GM10266 (cell line): ENCODE results near the gene CHRNG.

Experiments
- DNase-seq: peaks from one replicate; pipeline ENCODE4 v3.0.0; 2012; ENCODE audit errors: extremely low spot score
- CTCF ChIP-seq: IDR thresholded peaks from 2 replicates; pipeline ENCODE4 v1.5.1; 2012; ENCODE audit warnings: mild to moderate bottlenecking, low read depth; ENCODE audit not compliant: control insufficient read depth, insufficient read depth; ENCODE audit errors: missing control alignments

Gene CHRNG

GRCh38 chr2:232519581-232520438, 19.7 kb upstream of the CHRNG start, which contains the start of gene PRSS56:
PRSS56 (plus strand) TSS chr2:232520388; CDS start chr2:232520599, 211 bp downstream.
- no peak for TF ChIP-seq CTCF
- DNase-seq: no peak

- DNase-seq: no peak
- TF ChIP-seq CTCF: no peak
These were observed 19.0 kb upstream of the CHRNG start for GRCh38 chr2:232520489-232520888.

- no peak for TF ChIP-seq CTCF
- no peak for DNase-seq
These were observed 18.4 kb upstream of the CHRNG start for GRCh38 chr2:232521098-232521497.

- TF ChIP-seq CTCF: peak; percentile 74
- peak; percentile 93 for DNase-seq
These were observed 17.4 kb upstream of the CHRNG start for GRCh38 chr2:232521959-232522622.

- no peak for DNase-seq
- TF ChIP-seq CTCF: no peak
These were observed 16.7 kb upstream of the CHRNG start for GRCh38 chr2:232522623-232523401.

GRCh38 chr2:232523402-232523681, 16.1 kb upstream of the CHRNG start:
- no peak for DNase-seq

More at GRCh38 chr2:232523402-232523681, 16.1 kb upstream of the CHRNG start:
- TF ChIP-seq CTCF: no peak
